Middle frontal gyrus (tissue), 1 donor: Measurements from ENCODE around the gene SCUBE1.

ENCODE experiments used
- DNase-seq: peaks from one replicate; pipeline ENCODE4 v3.0.0-alpha.2; 2015; ENCODE audit warnings: low spot score; ENCODE audit errors: extremely low spot score

Gene SCUBE1

GRCh38 chr22:43260331-43261231, 82.6 kb downstream of the SCUBE1 start:
- DNase-seq = no peak

- DNase-seq = no peak
These were observed 85.2 kb downstream of the SCUBE1 start for GRCh38 chr22:43257961-43258360.

GRCh38 chr22:43257549-43257948, 85.6 kb downstream of the SCUBE1 start:
- DNase-seq = no peak

DNA sequence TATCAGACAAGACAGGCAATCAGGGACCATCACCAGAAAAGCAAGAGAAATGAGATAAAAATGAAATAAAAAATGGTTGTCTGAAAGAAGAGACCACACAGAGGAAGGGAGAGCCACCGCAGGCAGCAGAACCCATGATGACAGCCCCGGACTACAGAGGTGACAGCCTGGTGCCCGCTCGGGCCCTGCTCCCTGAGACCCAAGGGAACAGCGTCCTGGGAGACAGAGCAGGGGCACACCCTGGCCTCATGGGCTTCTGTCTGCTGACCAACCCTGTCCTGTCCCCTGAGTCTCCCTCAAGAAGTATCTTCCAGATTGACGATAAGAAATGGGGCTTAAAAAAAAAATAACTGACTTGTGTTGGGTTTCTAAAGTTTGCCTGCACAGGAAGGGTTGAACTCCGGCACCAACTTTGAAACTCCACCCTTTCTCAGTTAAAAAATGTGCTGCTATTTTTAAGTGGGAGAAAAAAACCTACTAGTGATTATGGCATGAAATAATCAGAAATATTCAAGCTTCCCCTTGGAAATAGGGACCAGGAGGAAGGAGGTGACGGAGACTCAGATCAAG, 86.1 kb downstream of the SCUBE1 start:
- DNase-seq = no peak

DNA sequence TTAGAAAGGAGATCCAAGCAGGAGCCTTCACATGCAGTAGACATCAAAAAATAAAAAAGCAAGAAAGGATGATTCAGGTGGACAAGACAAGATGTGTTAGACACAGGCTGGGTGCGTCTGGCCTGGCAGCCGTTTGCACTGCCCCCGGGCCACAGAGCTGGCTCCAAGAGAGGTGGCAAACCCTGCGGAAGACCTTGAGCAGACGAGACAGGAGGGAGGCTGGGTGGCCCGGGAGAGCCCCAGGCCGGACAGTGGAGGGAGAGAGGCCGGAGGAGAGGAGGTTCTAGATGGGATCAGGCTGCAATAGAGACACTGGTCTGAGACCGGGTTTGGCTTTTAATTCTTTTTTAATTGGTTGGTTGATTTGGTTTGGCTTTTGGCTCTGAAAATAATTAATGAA, 86.6 kb downstream of the SCUBE1 start:
- no peak for DNase-seq

- no peak for DNase-seq
These were observed 87.9 kb downstream of the SCUBE1 start for GRCh38 chr22:43255299-43255698.

GRCh38 chr22:43253839-43254238, 89.3 kb downstream of the SCUBE1 start:
- DNase-seq = no peak

DNA sequence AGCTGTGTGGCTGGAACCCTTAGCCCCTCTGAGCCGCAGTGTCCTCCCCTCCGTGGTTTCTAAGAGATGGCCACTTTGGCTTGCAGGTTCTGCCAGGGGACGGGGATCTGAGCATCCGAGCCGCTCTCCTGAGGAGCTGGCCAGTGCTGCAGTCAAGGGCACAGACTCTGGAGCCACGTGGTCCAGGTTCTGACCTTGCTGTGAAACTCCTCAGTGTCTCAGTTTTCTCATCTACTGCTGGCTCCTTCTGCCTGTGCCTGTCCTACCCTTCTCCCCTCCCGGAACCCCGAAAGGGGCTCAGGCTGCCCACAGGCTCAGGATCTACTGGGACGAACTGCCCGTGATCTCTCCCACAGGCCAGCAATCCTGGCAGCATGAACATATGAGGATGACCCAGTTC, 90.9 kb downstream of the SCUBE1 start:
- no peak for DNase-seq

DNA sequence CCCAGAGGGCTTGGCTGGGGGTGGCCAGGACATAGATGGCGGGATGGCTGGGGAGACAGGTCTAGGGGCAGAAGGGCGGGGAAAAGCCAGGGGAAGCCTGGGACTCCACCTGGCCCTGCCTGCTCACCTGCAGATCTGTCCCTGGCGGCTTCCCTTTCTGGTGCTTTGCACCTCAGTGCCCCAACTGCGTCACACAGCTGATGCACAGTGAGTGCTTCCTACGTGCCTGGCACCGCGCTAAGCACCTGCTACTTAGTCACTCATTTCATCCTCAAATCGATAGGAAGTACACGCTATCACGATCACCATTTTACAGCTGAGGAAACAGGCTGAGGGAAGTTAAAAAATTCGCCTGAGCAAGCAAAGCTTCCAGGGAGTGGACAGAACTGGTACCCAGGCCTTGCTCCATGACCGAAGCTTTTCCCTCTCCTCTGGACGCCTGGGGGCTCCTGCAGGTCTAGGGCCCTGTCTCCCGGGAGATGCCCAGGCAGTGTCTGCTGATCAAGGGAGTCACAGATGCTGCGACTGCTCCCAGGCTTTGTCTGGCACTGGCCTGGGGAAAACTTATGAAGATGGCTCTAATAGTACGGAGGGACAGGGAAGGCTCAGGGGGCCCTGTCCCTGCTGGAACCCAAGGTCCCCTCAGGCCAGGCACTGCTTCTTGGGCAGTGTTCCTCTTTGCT, 93.2 kb downstream of the SCUBE1 start:
- no peak for DNase-seq

GRCh38 chr22:43247546-43248260, 95.5 kb downstream of the SCUBE1 start:
- DNase-seq = no peak

- no peak for DNase-seq
These were observed 97.0 kb downstream of the SCUBE1 start for GRCh38 chr22:43246188-43246587.

- DNase-seq = no peak
These were observed 97.5 kb downstream of the SCUBE1 start for GRCh38 chr22:43245717-43246116.

GRCh38 chr22:43244803-43245527, 98.2 kb downstream of the SCUBE1 start:
- no peak for DNase-seq

DNA sequence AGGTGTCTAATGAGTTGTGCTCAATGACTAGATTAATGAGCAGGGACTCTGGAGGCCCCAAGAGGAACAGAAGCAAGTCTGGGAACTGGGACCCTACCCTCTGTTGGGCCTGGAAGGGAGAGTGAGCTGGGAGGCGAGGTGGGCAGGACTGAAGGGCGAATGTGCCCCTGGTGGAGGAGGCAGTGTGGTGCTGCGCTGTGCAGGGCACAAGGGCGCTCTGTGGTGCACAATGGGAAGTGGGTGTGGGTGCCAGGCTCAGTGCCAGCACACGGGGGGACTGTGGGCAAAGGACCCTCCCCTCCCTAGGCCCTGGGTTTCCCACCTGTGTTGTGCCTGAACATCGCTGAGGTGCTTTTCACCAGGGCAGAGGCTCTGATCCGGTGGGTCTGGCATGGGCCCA, 98.8 kb downstream of the SCUBE1 start:
- DNase-seq = no peak

- DNase-seq = no peak
These were observed 99.8 kb downstream of the SCUBE1 start for GRCh38 chr22:43243324-43243723.

DNA sequence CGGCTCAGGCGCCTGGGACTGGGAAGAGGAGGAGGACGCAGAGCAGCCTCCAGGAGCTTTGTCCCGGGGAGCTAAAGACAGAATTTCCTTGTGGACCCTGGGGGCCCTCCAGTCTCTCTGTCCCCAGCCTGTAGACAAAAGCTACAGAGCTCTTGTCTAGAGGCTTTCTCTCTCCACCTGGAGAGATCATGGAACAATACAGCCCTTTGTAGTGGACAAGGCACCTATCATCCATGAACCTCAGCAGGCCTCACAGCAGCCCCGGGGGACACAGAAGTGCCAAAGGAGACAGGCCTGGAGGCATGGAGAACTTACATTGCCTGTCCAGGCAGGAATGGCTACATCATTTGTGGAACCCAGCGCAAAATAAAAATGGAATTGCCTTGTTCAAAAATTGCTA, 100.5 kb downstream of the SCUBE1 start:
- no peak for DNase-seq

DNA sequence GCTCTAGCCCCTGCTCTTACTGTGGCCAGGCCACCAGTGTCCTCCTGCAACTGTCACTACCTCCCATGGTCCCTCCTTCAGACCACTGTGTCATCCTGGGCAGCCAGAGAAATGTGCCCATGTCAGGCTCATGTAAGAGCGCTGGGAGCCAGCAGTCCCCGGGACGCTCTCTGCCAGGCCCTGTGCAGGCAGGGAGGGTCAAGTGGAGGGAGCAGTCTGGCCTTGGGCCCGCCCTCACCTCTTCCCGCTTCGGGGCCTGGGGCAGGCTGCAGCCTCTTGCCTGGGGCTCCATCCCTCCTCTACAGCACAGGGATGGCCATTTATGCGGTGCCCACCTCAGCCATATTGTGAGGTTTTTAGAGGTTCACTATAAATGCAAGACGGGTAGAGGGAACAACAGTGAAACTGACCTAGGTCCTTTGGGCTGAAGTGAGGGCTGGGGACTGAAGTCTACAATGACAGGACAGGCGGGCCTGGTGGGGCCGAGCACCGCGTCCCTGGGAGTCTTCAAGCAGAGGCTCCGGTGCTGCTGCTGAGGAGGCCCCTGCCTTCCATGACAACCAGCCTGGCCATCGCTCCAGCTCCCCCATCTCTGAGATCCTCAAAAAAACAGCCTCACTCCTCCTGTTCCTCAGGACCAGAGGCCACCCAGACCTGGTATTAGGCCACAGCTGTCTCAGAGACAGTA, 101.3 kb downstream of the SCUBE1 start:
- no peak for DNase-seq

- DNase-seq = no peak
These were observed 102.0 kb downstream of the SCUBE1 start for GRCh38 chr22:43241138-43241597.

DNA sequence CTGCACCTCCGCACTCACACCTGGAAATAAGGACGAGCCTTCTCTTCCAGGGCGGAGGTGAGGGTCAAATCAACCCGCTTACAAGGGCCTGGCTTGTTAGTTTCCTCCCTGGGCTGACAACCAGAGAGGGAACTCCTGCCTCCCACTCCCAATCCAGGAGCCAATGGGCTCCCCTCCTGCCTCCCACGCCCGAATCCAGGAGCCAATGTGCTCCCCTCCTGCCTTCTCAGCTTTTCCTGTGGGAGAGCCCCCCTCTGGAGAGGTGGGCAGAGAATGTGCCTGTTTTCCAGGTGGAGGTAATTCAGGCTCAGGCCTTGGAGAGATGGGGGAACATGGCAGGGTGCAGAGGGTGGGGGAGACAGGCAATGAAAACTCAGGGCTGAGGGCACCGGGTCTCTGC, 102.6 kb downstream of the SCUBE1 start:
- no peak for DNase-seq

- no peak for DNase-seq
These were observed 103.2 kb downstream of the SCUBE1 start for GRCh38 chr22:43239956-43240355.
